T-cell (primary cell): ENCODE measurements around the gene ZFAND3. TPM values are rescaled to one million over a fixed set of nuclear protein-coding genes. Genes with fewer than 3 reads are reported as not detected.
A peak's percentile ranks its signal among the peaks of the same experiment; 100 is the strongest.

Source experiments
- ATAC-seq, 4 experiments: fragments of 200-7000 bp in 3 of 4; fragments of 150-1000 bp in 1 of 4; cut with Tn5 transposase; replicated peaks in 1 of 4; 1 replicate in 3 of 4; 2 replicates in 1 of 4; pipeline ENCODE4 v1.10.0; 2021; ENCODE audit warnings: moderate library complexity in 3 of 4, mild to moderate bottlenecking in 2 of 4, moderate number of reproducible peaks in 1 of 4
- CTCF ChIA-PET, 2 donors: fragments of 300-600 bp; sonication (Branson Sonifier 250); formaldehyde crosslinking; loops; one replicate each; lab custom pipeline; 2022; ENCODE audit warnings: antibody characterized with exemption in 2 of 2; lab: Charles Lee
- POLR2A ChIA-PET, 2 donors: fragments of 300-600 bp; sonication (Branson Sonifier 250); formaldehyde crosslinking; loops; one replicate each; lab custom pipeline; 2022; ENCODE audit warnings: antibody characterized with exemption in 2 of 2; lab: Charles Lee
- DNase-seq, 35 experiments: peaks; one replicate each; pipeline versions ENCODE4 v3.0.0 to v3.0.0-alpha.2; 2013 to 2023
- H3K27ac ChIP-seq: one replicate; pipeline ENCODE4 v1.5.1; 2013; ENCODE audit warnings: low read length
- H3K27me3 ChIP-seq, 2 experiments: replicated peaks in 1 of 2; 1 replicate in 1 of 2; 2 replicates in 1 of 2; pipeline versions ENCODE4 v1.6.1 to v1.7.0; 2013; ENCODE audit warnings: low read length in 1 of 2, mixed read lengths in 1 of 2; ENCODE audit not compliant: control insufficient read depth in 2 of 2, insufficient read depth in 2 of 2; ENCODE audit errors: extremely low read depth in 1 of 2
- H3K36me3 ChIP-seq, 2 donors: 1 replicate in 1 of 2; 2 replicates in 1 of 2; pipeline versions ENCODE4 v1.6.1 to v1.7.0; 2013; ENCODE audit warnings: low read length in 1 of 2; ENCODE audit not compliant: control insufficient read depth in 2 of 2, insufficient read depth in 1 of 2; ENCODE audit errors: extremely low read depth in 1 of 2
- H3K4me1 ChIP-seq, 2 experiments: 1 replicate in 1 of 2; 2 replicates in 1 of 2; pipeline versions ENCODE4 v1.6.1 to v1.7.0; 2013; ENCODE audit warnings: low read length in 2 of 2, mixed read lengths in 1 of 2; ENCODE audit not compliant: insufficient read depth in 2 of 2, control insufficient read depth in 1 of 2; ENCODE audit errors: extremely low read depth in 1 of 2
- H3K4me3 ChIP-seq, 2 donors: 1 replicate in 1 of 2; 2 replicates in 1 of 2; pipeline versions ENCODE4 v1.5.1 to v1.7.0; 2013; ENCODE audit warnings: mild to moderate bottlenecking in 2 of 2, low read length in 1 of 2, moderate library complexity in 1 of 2; ENCODE audit not compliant: control insufficient read depth in 1 of 2; ENCODE audit errors: extremely low read depth in 1 of 2
- H3K9me3 ChIP-seq: 2 replicates; pipeline ENCODE4 v1.7.0; 2013
- H3K27ac Mint-ChIP-seq, 2 donors: one replicate each; pipeline ENCODE4 v1.8.0; 2020 to 2021; ENCODE audit warnings: mild to moderate bottlenecking in 2 of 2, mixed read lengths in 2 of 2
- H3K27me3 Mint-ChIP-seq, 2 donors: one replicate each; pipeline ENCODE4 v1.8.0; 2021 to 2022; ENCODE audit warnings: mixed read lengths in 2 of 2
- H3K36me3 Mint-ChIP-seq: one replicate; pipeline ENCODE4 v1.8.0; 2021; ENCODE audit warnings: mixed read lengths
- H3K4me1 Mint-ChIP-seq, 3 donors: one replicate each; pipeline ENCODE4 v1.8.0; 2020 to 2022; ENCODE audit warnings: mixed read lengths in 3 of 3, mild to moderate bottlenecking in 1 of 3
- H3K4me3 Mint-ChIP-seq, 3 donors: one replicate each; pipeline ENCODE4 v1.8.0; 2020 to 2022; ENCODE audit warnings: mild to moderate bottlenecking in 3 of 3, mixed read lengths in 3 of 3, moderate library complexity in 3 of 3
- H3K9me3 Mint-ChIP-seq, 3 donors: one replicate each; pipeline ENCODE4 v1.8.0; 2020 to 2022; ENCODE audit warnings: mixed read lengths in 3 of 3
- WGBS: methylation state at CpG from one replicate; pipeline ENCODE4 v1.1.5; 2013; ENCODE audit warnings: missing lambda C conversion rate; ENCODE audit not compliant: insufficient coverage; 5-methylcytosine and 5-hydroxymethylcytosine counted together
- total RNA-seq, 35 experiments: library from RNA in 6 of 35; stranded (reverse) in 6 of 35; fragments of 120-200 nt in 1 of 35; gene quantifications; one replicate each; pipeline versions ENCODE4 v1.2.1 to v1.2.4 and lab custom pipeline; 2013 to 2026

The ZFAND3 gene
- total RNA-seq, 5 donors from 2014 or later (not counting 1 experiment from before 2014, with no cell fraction given), result 35.6 to 59.3 (median 36.4) TPM

DNA sequence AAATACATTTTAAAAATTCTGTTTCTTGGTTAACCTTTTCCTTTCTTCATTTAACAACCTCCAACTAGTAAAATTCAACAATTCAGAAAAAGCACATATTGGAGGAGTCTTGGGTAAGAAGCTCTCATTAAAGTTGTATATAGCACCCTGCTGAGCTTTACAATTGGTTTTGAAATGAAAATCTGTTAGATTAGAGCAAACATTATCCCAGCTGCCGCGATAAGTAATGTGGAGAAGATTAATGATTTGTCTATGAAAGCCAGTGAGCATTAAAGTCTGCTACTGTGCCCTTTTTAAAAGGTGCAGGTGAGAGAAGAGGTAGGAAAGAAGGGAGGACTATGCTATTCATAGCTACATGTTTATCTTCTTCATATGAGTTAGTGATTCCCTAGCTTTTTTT lies 201.5 kb downstream of the ZFAND3 start:
- H3K27me3 Mint-ChIP-seq, result no peaks in the 10 kb centered on the region
- H3K4me3 Mint-ChIP-seq, result no peak overlapping the region
- no peak for DNase-seq
- Histone ChIP-seq H3K36me3 (no peaks in the 10 kb centered on the region), H3K27ac (no peak overlapping the region), H3K4me3 (no peak overlapping the region), H3K4me1 (no peaks in the 10 kb centered on the region), H3K27me3 (no peaks in the 10 kb centered on the region), H3K9me3 (no peaks in the 10 kb centered on the region)
- no CpG with 5 or more reads among the region's 2 CpGs for WGBS
- H3K36me3 Mint-ChIP-seq, result peaks cover 15% of the 10 kb centered on the region
- H3K9me3 Mint-ChIP-seq, result peaks cover 0 to 18% (median 0%) of the 10 kb centered on the region in 3 donors
- ATAC-seq, result no peak
- ChIA-PET CTCF (interaction anchor here in 1 of 2 donors (0.5 kb wide), 1 partner anchor 40 kb away, joined by 3 read pairs; no protein-coding TSS in a partner anchor), POLR2A (interaction anchor here in 1 of 2 donors (0.5 to 0.8 kb wide), 2 partner anchors 19 to 25 kb away, joined by 3 to 4 read pairs; no protein-coding TSS in a partner anchor)
- peaks cover 26 to 52% (median 48%) of the 10 kb centered on the region in 3 donors for H3K4me1 Mint-ChIP-seq
- H3K27ac Mint-ChIP-seq, result no peak overlapping the region

DNA sequence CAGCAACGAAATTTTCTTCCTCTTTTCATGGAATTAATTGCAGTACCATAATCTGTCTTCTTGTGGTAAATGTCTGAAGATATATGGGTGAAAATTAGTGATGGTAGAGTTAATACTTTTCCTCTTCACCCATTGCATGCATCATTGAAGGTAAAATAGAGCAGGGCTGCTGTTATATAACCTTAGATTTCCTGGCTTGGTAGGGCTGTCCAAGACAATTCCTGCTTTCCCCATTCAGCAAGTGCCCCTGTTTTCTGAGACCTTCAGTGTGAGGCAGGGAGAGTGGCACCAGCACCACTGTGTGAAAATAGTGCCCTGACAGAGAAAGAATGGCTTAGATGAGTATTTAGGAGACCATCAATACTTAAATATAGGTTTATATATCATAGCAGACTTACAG lies 202.0 kb downstream of the ZFAND3 start:
- H3K27me3 ChIP-seq, result no peaks in the 10 kb centered on the region
- CTCF ChIA-PET, result interaction anchor here in 1 of 2 donors (0.5 kb wide), 1 partner anchor 39 kb away, joined by 3 read pairs; no protein-coding TSS in a partner anchor
- POLR2A ChIA-PET, result interaction anchor here in 1 of 2 donors (0.8 kb wide), 1 partner anchor 24 kb away, joined by 4 read pairs; no protein-coding TSS in a partner anchor
- H3K36me3 ChIP-seq, result no peaks in the 10 kb centered on the region
- ATAC-seq (no peak), DNase-seq (no peak)
- WGBS, result no CpG with 5 or more reads among the region's 1 CpG
- H3K36me3 Mint-ChIP-seq, result peaks cover 15% of the 10 kb centered on the region
- H3K9me3 Mint-ChIP-seq, result peaks cover 0 to 18% (median 0%) of the 10 kb centered on the region in 3 donors
- H3K4me3 Mint-ChIP-seq, result no peak overlapping the region
- no peaks in the 10 kb centered on the region for H3K9me3 ChIP-seq
- peaks cover 31 to 52% (median 48%) of the 10 kb centered on the region in 3 donors for H3K4me1 Mint-ChIP-seq
- H3K4me3 ChIP-seq, result no peak overlapping the region
- H3K27ac ChIP-seq, result no peak overlapping the region
- H3K27ac Mint-ChIP-seq, result peak overlapping the region in 1 of 2 donors; percentile 78
- no peaks in the 10 kb centered on the region for H3K27me3 Mint-ChIP-seq
- H3K4me1 ChIP-seq, result no peaks in the 10 kb centered on the region

DNA sequence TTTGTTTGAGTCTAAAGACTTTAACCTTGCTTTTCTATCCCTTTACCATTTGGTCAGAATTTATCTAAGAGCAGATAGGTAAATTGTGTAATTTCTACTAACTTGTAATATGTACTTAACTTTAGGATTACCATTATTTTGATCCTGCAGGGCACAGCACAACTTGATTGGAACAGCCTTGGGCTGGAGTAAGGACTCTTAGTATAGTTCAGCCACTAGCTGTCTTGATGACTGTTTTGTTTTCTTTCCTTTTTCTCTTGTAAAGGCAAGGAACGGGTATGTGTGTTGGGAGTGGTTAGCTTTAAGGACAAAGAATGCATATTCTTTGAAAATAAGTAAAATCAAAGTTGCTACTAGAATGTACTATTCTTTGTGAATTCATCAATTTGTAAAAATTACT lies 203.2 kb downstream of the ZFAND3 start:
- Histone ChIP-seq H3K4me3 (no peak overlapping the region), H3K27ac (no peak overlapping the region), H3K9me3 (no peaks in the 10 kb centered on the region), H3K27me3 (no peaks in the 10 kb centered on the region), H3K4me1 (peaks cover 0 to 1% of the 10 kb centered on the region in 2 experiments), H3K36me3 (no peaks in the 10 kb centered on the region)
- H3K27ac Mint-ChIP-seq, result no peak overlapping the region
- CTCF ChIA-PET, result interaction anchor here in 1 of 2 donors (0.7 to 1.2 kb wide), 3 partner anchors 10 to 24 kb away, joined by 3 read pairs; no protein-coding TSS in a partner anchor
- ATAC-seq (no peak), DNase-seq (no peak)
- WGBS, result no CpG with 5 or more reads among the region's 1 CpG
- H3K9me3 Mint-ChIP-seq, result peaks cover 0 to 18% (median 0%) of the 10 kb centered on the region in 3 donors
- peaks cover 15% of the 10 kb centered on the region for H3K36me3 Mint-ChIP-seq
- peaks cover 41 to 56% (median 53%) of the 10 kb centered on the region in 3 donors for H3K4me1 Mint-ChIP-seq
- POLR2A ChIA-PET, result no interaction called here
- no peak overlapping the region for H3K4me3 Mint-ChIP-seq
- H3K27me3 Mint-ChIP-seq, result no peaks in the 10 kb centered on the region

DNA sequence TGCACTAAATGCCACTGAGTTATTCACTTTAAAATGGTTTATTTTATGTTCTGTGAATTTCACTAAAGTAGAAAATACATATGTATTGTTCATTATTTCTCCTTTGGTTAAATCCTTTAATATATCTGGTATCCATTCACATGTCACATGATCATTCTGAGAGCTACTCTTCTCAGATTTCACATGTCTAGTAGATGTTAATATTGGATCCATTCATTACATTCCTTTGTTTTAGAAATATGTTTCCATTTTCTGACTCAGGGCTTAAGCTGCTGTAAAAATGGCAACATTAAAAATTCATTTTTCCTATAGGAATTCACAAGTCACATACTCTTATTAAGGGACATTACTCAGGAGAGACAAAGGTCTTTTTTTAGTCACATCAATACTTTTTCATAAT lies 205.4 kb downstream of the ZFAND3 start:
- Mint-ChIP-seq H3K27me3 (no peaks in the 10 kb centered on the region), H3K9me3 (peaks cover 0 to 18% (median 0%) of the 10 kb centered on the region in 3 donors), H3K4me1 (peaks cover 50 to 58% (median 55%) of the 10 kb centered on the region in 3 donors), H3K36me3 (peaks cover 15% of the 10 kb centered on the region), H3K27ac (no peak overlapping the region), H3K4me3 (no peak overlapping the region)
- no peaks in the 10 kb centered on the region for H3K36me3 ChIP-seq
- no peaks in the 10 kb centered on the region for H3K27me3 ChIP-seq
- ChIA-PET CTCF (interaction anchor here in 1 of 2 donors (0.9 kb wide), 1 partner anchor 8 kb away, joined by 3 read pairs; no protein-coding TSS in a partner anchor), POLR2A (no interaction called here)
- no peaks in the 10 kb centered on the region for H3K9me3 ChIP-seq
- H3K4me1 ChIP-seq, result peaks cover 0 to 4% of the 10 kb centered on the region in 2 experiments
- H3K4me3 ChIP-seq, result no peak overlapping the region
- H3K27ac ChIP-seq, result no peak overlapping the region
- ATAC-seq (no peak), DNase-seq (no peak)

DNA sequence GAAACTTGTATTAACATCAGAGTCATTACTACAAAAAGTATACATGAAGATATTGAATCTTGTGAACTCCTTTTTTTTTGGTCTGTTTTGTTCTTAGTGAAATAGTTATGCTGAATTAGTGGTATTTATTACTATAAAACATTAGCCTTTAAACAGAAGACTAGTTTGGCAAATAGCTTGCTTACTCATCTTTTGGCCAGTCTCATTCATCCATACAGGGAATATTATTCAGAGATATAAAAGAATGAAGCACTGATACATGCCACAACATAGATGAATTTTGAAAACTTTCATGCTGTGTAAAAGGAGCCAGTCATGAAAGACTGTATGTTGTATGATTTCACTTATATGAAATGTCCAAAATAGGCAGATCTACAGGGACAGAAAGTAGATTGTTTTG lies 205.9 kb downstream of the ZFAND3 start:
- H3K27me3 ChIP-seq, result no peaks in the 10 kb centered on the region
- Mint-ChIP-seq H3K4me3 (no peak overlapping the region), H3K4me1 (peaks cover 55 to 63% (median 58%) of the 10 kb centered on the region in 3 donors), H3K36me3 (peaks cover 15% of the 10 kb centered on the region), H3K27me3 (no peaks in the 10 kb centered on the region), H3K9me3 (peaks cover 0 to 18% (median 0%) of the 10 kb centered on the region in 3 donors), H3K27ac (no peak overlapping the region)
- CTCF ChIA-PET, result interaction anchor here in 1 of 2 donors (0.6 to 0.9 kb wide), 2 partner anchors 9 to 243 kb away, joined by 3 read pairs; no protein-coding TSS in a partner anchor
- H3K9me3 ChIP-seq, result no peaks in the 10 kb centered on the region
- H3K27ac ChIP-seq, result no peak overlapping the region
- peaks cover 0 to 4% of the 10 kb centered on the region in 2 experiments for H3K4me1 ChIP-seq
- ATAC-seq, result no peak
- no peak for DNase-seq
- H3K4me3 ChIP-seq, result no peak overlapping the region
- H3K36me3 ChIP-seq, result no peaks in the 10 kb centered on the region
- POLR2A ChIA-PET, result no interaction called here

DNA sequence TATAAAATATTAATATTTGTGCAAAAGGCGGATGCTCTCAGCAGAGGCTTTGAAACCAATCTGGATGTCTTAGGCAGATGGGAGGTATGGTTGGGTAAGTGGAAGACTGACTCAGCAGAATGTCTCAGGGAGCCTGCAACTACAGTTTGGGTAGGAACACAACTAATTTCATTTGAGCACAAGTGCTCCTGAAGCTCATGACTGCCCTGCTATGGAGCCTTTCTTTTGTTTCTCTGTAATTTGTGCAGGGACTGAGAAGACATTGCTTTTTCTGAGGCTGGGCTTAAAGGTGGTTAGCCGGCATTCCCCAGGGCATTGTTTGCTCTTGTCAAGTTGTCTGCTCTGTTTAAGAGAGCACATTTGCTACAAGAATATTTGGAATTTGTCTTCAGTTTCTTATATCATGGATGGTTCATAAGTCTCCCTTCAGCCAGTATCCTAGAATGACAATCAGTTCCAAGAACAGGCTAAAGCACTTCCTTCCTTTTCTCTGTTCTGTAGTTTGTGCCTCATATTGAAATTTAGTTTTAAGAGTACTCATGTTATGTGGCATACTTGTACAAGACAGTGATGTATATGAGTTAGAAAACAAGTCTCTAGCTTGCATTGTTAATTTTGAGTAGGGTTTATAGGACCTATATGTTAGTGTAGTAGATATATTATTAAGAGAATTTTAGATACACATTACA lies 208.3 kb downstream of the ZFAND3 start:
- ChIA-PET POLR2A (no interaction called here), CTCF (no interaction called here)

More for the DNA sequence above, 208.3 kb downstream of the ZFAND3 start:
- Mint-ChIP-seq H3K4me1 (peaks cover 60 to 65% (median 63%) of the 10 kb centered on the region in 3 donors), H3K9me3 (peaks cover 0 to 15% (median 0%) of the 10 kb centered on the region in 3 donors), H3K27ac (no peak overlapping the region), H3K4me3 (no peak overlapping the region), H3K27me3 (no peaks in the 10 kb centered on the region), H3K36me3 (peaks cover 15% of the 10 kb centered on the region)
- Histone ChIP-seq H3K4me1 (peaks cover 0 to 4% of the 10 kb centered on the region in 2 experiments), H3K27me3 (no peaks in the 10 kb centered on the region), H3K27ac (no peak overlapping the region), H3K4me3 (no peak overlapping the region), H3K36me3 (no peaks in the 10 kb centered on the region), H3K9me3 (no peaks in the 10 kb centered on the region)
- no peak for ATAC-seq
- DNase-seq, result no peak
- WGBS, result 86% methylated on average over 1 of the region's 2 CpGs
